IgD-negative memory B cell (primary cell): Measurements from ENCODE around the gene DLGAP1. TPM values are rescaled to one million over a fixed set of nuclear protein-coding genes. Genes with fewer than 3 reads are reported as not detected.
A peak's percentile ranks its signal among the peaks of the same experiment; 100 is the strongest.

Source experiments
- H3K27ac Mint-ChIP-seq, 3 donors: one replicate each; pipeline ENCODE4 v1.8.0; 2020 to 2022; ENCODE audit warnings: mild to moderate bottlenecking in 3 of 3, mixed read lengths in 3 of 3, moderate library complexity in 1 of 3
- H3K27me3 Mint-ChIP-seq: one replicate; pipeline ENCODE4 v1.8.0; 2021; ENCODE audit warnings: mixed read lengths
- H3K36me3 Mint-ChIP-seq: one replicate; pipeline ENCODE4 v1.8.0; 2020; ENCODE audit warnings: mild to moderate bottlenecking, mixed read lengths
- H3K4me1 Mint-ChIP-seq, 3 donors: one replicate each; pipeline ENCODE4 v1.8.0; 2020 to 2022; ENCODE audit warnings: mixed read lengths in 3 of 3, mild to moderate bottlenecking in 1 of 3
- H3K4me3 Mint-ChIP-seq, 4 donors: one replicate each; pipeline ENCODE4 v1.8.0; 2020 to 2022; ENCODE audit warnings: mild to moderate bottlenecking in 4 of 4, mixed read lengths in 4 of 4, moderate library complexity in 3 of 4
- H3K9me3 Mint-ChIP-seq, 3 donors: one replicate each; pipeline ENCODE4 v1.8.0; 2020 to 2021; ENCODE audit warnings: mixed read lengths in 3 of 3, mild to moderate bottlenecking in 1 of 3
- polyA plus RNA-seq: library from polyadenylated mRNA; unstranded; fragments of 300-500 nt; fragmentation: Illumina TruSeq; gene quantifications from one replicate; pipeline ENCODE4 v1.2.3, GENCODE V29; 2021

Gene DLGAP1
- polyA plus RNA-seq, 1 donor from 2014 or later = not detected

DNA sequence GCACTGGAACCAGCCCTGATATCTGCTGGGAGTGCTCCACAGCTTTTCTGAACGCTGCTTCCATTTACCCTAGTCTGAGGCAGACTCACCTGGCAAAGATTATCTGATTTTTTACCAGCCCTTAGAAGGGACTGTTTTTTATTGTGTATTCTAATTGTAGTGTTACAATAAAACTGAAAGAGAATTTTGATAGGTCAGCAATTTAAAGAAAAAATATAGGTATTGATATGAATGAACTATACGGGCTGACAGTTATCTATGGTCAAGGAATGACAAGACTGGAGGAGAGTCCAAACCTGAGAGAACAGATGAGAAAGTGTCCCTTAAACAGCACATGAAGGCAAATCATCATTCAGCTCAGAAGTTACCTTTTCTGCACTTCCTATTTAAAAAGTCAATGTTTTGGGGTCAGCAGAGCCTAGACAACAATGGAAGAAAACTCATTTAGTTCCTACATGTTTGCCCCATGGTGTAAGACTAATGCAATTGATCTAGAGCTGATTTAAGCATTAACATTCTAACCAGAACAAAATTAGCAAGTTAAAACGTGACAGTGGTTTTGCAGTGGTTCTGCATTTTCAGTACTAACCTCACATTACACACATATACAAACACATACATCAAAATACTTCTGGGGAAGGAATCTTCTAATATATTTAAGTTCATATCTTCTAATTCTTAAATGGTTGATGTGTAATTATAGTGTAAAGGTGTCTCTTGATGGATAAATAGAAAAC is 504.3 kb downstream of the DLGAP1 start:
- peaks cover 0 to 1% (median 0%) of the 10 kb centered on the region in 3 donors for H3K4me1 Mint-ChIP-seq
- no peak overlapping the region for H3K4me3 Mint-ChIP-seq
- H3K27ac Mint-ChIP-seq = no peak overlapping the region
- peaks cover 0 to 6% (median 2%) of the 10 kb centered on the region in 3 donors for H3K9me3 Mint-ChIP-seq
- no peaks in the 10 kb centered on the region for H3K27me3 Mint-ChIP-seq
- no peaks in the 10 kb centered on the region for H3K36me3 Mint-ChIP-seq

DNA sequence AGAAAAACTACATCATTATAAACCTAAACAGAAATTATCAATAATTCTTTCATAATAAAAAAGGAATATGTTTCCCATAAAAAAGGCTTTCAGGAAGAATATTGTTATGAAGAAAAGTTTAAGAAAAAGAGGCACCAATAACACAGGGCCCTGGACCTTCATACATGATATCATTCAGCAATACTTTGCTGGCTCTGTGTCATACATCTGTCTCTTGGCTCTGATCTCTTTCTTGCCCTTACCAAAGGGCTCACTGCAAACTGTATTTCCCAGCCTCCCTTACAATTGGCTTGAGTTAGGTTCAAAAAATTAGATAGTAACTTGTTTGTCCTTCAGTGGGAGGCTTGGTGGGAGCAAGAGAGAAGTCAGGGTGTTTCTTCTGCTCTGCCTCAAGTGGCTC is 506.1 kb downstream of the DLGAP1 start:
- H3K27me3 Mint-ChIP-seq = no peaks in the 10 kb centered on the region
- H3K36me3 Mint-ChIP-seq = no peaks in the 10 kb centered on the region
- no peak overlapping the region for H3K27ac Mint-ChIP-seq
- peaks cover 0 to 3% (median 0%) of the 10 kb centered on the region in 3 donors for H3K9me3 Mint-ChIP-seq
- H3K4me1 Mint-ChIP-seq = peaks cover 0 to 1% (median 0%) of the 10 kb centered on the region in 3 donors
- no peak overlapping the region for H3K4me3 Mint-ChIP-seq

DNA sequence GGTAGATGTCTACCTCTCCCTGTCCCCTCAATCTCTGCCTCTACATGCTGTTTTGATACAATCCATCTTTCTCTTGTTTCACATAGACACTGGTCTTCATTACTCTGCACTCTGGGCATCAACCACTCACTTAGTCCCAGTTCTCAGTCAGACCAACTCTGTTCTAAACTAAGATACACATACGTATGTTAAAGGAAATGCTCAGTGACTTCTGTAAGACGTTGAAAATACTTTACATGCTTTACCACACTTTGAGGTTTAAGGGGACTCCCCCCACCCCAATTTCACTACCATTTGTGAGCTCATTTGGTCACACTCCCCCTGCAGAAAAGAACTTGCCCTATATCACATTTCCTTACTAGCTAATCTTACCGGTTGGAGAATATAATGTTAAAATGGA is 507.7 kb downstream of the DLGAP1 start:
- H3K4me3 Mint-ChIP-seq = no peak overlapping the region
- no peaks in the 10 kb centered on the region for H3K9me3 Mint-ChIP-seq
- no peaks in the 10 kb centered on the region for H3K36me3 Mint-ChIP-seq
- no peak overlapping the region for H3K27ac Mint-ChIP-seq
- H3K27me3 Mint-ChIP-seq = no peaks in the 10 kb centered on the region
- peaks cover 0 to 1% (median 0%) of the 10 kb centered on the region in 3 donors for H3K4me1 Mint-ChIP-seq

DNA sequence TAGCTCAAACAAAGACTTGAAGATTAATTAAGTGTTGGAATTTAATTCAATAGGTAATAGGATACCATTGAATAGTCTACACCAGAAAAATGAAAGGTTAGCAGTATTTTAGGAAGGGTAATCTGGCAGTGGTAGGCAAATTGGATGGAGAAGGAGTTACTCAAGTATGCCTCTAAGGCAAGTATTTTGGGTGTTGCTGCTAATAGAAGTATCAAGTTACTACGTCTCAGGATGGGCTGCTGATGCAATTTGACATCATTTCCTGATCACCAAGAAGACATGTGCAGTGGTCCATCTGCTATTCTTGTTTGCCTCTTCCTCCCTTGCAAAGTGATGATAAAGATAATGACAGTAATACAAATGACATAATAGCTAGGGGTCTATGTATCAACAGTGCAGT is 519.8 kb downstream of the DLGAP1 start:
- Mint-ChIP-seq H3K27ac (no peak overlapping the region), H3K27me3 (no peaks in the 10 kb centered on the region), H3K36me3 (no peaks in the 10 kb centered on the region), H3K4me1 (no peaks in the 10 kb centered on the region), H3K4me3 (no peak overlapping the region), H3K9me3 (peaks cover 1 to 3% (median 2%) of the 10 kb centered on the region in 3 donors)

DNA sequence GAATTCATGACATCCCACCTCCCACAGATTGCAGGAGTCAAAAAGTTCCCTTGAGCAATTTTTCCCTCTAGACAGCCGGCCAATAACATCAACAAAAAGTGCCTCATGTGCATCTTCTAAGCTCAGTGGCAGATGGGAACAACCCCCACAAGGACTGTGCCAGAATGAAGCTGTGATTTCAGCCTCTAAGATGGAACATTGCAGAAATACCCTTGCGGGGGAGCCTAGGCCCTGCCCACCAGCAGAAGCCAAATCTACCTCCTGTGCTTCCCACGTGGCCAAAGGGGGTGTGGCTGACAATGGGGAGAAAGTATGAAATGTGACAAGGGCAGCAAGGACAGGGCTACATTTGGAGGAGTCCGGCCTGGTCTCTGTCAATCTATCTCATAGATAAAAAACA is 522.8 kb downstream of the DLGAP1 start:
- H3K4me3 Mint-ChIP-seq = no peak overlapping the region
- H3K27me3 Mint-ChIP-seq = no peaks in the 10 kb centered on the region
- no peaks in the 10 kb centered on the region for H3K36me3 Mint-ChIP-seq
- peaks cover 0 to 1% (median 0%) of the 10 kb centered on the region in 3 donors for H3K9me3 Mint-ChIP-seq
- no peaks in the 10 kb centered on the region for H3K4me1 Mint-ChIP-seq
- H3K27ac Mint-ChIP-seq = no peak overlapping the region

DNA sequence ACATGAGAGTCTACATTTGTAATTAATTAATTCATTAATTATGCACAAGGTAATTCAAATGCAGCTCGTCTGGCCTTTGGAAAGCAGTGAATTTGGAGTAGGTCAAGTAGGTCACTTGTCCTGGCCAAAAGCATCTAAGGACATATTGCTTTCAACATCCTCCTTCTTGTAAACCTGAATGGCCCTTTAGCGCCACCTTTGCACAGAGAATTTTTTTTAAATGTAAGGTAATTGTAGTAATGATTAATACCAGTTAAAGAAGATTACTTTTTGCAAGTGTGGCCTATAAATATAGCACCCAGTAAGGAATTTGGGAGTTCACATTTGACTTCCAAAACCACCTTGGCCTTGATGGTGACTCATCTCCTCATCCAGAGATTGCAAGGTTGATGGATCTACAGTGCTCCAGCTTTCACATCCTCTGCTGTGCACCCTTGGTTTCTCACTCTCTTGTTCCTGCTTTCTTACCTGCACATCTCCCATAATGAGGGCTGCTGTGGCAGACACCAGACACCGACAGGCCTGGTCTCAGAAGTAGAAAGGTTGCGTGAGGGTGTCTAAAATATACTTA is 523.5 kb downstream of the DLGAP1 start:
- no peak overlapping the region for H3K4me3 Mint-ChIP-seq
- peaks cover 0 to 1% (median 0%) of the 10 kb centered on the region in 3 donors for H3K9me3 Mint-ChIP-seq
- H3K36me3 Mint-ChIP-seq = no peaks in the 10 kb centered on the region
- H3K4me1 Mint-ChIP-seq = no peaks in the 10 kb centered on the region
- no peak overlapping the region for H3K27ac Mint-ChIP-seq
- H3K27me3 Mint-ChIP-seq = no peaks in the 10 kb centered on the region

DNA sequence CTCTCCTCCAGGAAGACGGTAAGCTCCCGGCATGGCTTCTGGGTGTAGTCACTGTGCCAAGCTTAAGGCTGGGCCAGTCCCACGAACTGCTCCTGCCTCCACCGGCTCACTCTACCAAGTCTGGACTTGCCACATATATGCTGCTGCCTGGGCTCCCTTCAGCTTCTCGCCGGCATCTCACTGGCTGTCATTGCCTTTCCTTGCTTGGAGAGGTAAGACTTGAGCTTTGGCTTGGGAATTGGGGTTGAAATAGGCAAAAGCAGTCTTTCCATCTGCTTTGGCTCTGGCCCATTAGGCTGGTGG is 524.1 kb downstream of the DLGAP1 start:
- Mint-ChIP-seq H3K4me3 (no peak overlapping the region), H3K27ac (peak overlapping the region in 1 of 3 donors; percentile 52), H3K4me1 (no peaks in the 10 kb centered on the region), H3K36me3 (no peaks in the 10 kb centered on the region), H3K9me3 (no peaks in the 10 kb centered on the region), H3K27me3 (no peaks in the 10 kb centered on the region)

DNA sequence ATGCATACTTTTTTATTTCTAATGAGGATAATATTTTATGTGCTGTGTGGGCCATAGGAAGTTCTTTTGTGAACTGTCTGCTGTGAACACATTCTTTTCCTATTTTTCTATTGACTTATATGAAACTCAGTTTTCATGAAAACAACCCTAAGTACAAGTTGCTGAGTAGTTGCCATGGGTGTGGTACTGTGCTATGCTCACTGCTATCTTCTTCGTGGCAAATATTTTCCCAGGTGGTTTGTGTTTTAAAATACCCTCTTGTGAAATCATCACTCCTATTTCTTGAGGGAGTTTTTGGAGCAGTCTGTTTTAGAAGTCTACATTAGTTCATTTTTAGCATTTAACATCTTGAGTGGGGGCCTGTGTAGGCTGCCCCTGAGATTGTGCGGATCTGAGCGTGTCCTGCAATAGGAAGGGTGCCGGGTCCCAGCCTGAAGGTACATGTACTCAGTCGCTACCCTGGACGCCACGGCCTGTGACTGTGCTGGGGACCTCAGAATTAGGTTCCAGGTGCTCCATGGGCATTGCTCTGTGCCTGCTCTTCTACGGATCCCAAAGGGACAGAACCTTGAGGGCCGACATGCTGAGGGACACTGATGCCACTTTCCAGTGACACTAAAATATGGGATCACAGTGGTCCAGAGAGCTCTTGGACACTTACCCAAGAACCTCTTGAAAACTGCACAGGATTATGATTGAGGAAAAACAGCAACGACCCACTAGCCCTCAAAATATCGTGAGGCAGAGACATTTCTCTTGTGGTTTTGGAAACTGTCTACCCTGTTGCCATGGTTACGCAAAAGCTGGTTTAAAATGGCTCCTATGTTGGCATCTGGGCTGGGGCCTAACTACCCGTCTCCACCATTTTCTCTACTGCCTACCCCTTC is 524.7 kb downstream of the DLGAP1 start:
- H3K9me3 Mint-ChIP-seq = no peaks in the 10 kb centered on the region
- H3K36me3 Mint-ChIP-seq = no peaks in the 10 kb centered on the region
- no peaks in the 10 kb centered on the region for H3K4me1 Mint-ChIP-seq
- H3K27me3 Mint-ChIP-seq = no peaks in the 10 kb centered on the region
- H3K4me3 Mint-ChIP-seq = no peak overlapping the region
- no peak overlapping the region for H3K27ac Mint-ChIP-seq

DNA sequence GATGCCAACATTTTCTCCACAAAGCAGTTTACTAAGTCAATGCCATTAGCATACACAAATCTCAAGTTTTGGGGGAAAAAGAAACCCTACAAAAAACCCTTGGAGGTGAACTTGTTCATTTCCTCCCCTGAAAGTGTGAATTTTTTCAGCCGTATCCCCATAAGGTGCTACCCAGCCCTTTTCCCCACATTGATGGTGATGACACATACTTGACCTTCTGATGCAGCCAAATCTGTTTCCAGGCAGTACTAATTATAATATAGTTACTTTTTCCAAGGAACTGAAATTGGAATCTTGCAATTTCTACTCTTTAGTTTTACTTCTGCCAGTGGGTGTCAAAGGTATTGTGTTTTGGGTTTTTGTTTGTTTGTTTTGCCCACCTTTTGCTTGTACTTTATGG is 530.7 kb downstream of the DLGAP1 start:
- Mint-ChIP-seq H3K27me3 (peaks cover 2% of the 10 kb centered on the region), H3K4me1 (no peaks in the 10 kb centered on the region), H3K27ac (no peak overlapping the region), H3K9me3 (no peaks in the 10 kb centered on the region), H3K4me3 (no peak overlapping the region), H3K36me3 (no peaks in the 10 kb centered on the region)

DNA sequence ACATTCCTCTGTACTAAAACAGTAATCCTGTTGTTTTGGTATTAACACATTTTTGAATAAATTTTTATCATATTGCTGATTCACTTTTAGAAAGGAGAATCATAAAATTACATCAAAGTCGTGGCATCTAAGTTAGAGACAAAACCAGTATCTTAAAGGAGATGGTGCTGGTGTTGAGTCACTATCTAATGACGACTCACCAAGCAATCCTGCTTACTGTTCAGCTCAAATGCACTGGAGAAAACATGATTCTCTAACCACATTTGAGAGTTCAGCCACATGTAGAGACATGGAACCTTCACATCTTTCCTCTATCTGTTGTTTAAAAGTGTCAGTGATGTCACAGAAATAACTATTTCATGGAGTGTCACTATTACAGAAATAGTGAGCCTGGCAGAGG is 531.4 kb downstream of the DLGAP1 start:
- Mint-ChIP-seq H3K9me3 (no peaks in the 10 kb centered on the region), H3K36me3 (no peaks in the 10 kb centered on the region), H3K27ac (no peak overlapping the region), H3K4me3 (no peak overlapping the region), H3K4me1 (no peaks in the 10 kb centered on the region), H3K27me3 (peaks cover 6% of the 10 kb centered on the region)

DNA sequence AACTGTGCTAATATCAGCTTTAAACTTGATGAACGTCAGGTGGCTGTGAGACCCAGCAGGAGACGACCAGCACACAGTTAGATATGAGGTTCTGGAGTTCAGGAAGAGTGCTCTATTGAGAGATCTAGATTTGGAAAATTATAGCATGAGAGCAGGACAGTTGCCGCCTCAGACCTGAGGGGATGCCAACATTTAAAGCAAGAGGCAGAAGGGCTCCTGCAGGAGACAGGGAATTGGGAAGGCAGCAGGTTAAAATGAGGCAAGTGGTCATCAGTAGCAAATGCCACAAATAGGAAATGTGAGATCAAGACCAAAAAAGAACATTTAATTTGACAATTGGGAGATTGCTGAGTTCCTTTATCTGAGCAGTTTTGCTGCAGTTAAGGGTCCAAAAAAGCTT is 533.3 kb downstream of the DLGAP1 start:
- Mint-ChIP-seq H3K36me3 (no peaks in the 10 kb centered on the region), H3K27ac (no peak overlapping the region), H3K4me1 (no peaks in the 10 kb centered on the region), H3K27me3 (peaks cover 9% of the 10 kb centered on the region), H3K4me3 (no peak overlapping the region), H3K9me3 (peaks cover 0 to 2% (median 0%) of the 10 kb centered on the region in 3 donors)

DNA sequence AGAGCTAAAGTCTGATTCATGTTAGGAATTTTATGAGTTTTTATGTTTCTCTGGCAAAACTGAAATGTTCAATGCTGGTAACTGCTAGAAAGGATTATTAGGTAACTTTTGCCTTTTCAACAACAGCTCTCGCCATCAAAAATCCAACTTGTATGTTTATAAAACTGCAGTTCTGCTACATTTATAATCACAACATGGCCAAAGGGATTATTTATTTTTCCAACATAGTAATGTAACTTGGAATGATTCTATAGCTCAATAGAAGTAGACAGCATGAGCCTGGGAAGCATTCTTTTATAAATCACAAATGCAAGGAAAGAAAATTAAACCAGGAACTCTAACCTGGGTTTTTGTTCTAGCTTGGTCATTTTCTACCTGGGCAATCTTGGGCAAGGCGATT is 534.3 kb downstream of the DLGAP1 start:
- H3K27me3 Mint-ChIP-seq = peaks cover 9% of the 10 kb centered on the region
- H3K9me3 Mint-ChIP-seq = peaks cover 0 to 2% (median 0%) of the 10 kb centered on the region in 3 donors
- H3K27ac Mint-ChIP-seq = no peak overlapping the region
- no peak overlapping the region for H3K4me3 Mint-ChIP-seq
- no peaks in the 10 kb centered on the region for H3K4me1 Mint-ChIP-seq
- no peaks in the 10 kb centered on the region for H3K36me3 Mint-ChIP-seq

DNA sequence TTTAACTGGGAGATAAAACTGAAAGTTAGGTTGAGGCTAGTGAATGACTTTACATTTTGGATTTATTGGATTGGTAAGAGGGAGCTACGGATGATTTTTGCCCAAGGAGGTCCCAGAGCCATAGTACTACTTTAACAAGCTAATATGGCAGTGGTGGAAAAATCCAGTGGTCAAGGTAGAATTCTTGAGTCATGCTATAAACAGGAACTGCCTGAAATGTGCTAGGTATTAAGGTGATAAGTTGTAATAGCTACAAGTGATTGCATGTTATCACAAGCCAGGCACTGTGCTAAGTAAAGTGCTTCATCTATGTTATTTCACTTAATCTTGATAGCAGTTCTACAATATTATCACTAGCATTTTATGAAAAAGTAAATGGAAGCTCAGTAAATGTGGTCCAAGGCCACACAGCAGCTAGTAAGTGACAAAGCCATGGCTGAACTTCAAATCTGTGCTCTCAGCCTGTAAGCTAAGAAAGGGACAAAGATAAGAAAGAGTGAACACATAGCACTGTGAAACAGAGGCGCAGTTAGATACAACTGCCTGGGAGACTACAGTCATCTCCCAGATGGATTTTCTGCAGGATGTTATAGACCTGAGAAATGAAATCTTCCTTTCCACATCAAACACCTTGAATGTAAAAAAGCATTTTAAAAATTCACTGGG is 535.6 kb downstream of the DLGAP1 start:
- Mint-ChIP-seq H3K4me1 (no peaks in the 10 kb centered on the region), H3K36me3 (no peaks in the 10 kb centered on the region), H3K9me3 (peaks cover 0 to 3% (median 0%) of the 10 kb centered on the region in 3 donors), H3K4me3 (no peak overlapping the region), H3K27me3 (peaks cover 9% of the 10 kb centered on the region), H3K27ac (no peak overlapping the region)

DNA sequence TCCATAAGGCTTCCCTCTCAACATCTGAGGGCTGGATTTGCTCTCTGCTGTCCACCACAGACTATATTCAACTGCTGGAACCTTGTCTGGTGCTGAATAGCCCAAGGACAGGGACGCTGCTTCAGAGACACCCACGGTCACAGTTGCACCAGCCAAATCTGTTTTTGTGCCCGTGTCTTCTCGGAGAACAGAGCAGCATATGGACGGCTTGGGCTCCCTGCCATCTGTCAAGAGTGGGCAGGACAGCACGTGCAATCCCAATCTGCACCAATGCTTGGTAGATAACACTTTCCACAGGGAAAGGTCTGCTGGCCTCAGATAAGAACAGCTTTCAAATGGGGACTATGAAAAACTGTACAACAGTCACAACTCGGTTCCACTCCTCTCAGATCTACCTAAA is 539.0 kb downstream of the DLGAP1 start:
- Mint-ChIP-seq H3K4me1 (no peaks in the 10 kb centered on the region), H3K27me3 (peaks cover 6% of the 10 kb centered on the region), H3K36me3 (no peaks in the 10 kb centered on the region), H3K4me3 (no peak overlapping the region), H3K9me3 (peaks cover 0 to 3% (median 0%) of the 10 kb centered on the region in 3 donors), H3K27ac (no peak overlapping the region)
